Tibial artery (tissue), 4 donors: ENCODE results near the gene ASB7.
"Not testable (repeated sequence)": the region's sequence is repeated elsewhere in the genome, so short reads cannot be mapped to it uniquely, and the experiment has no call there.

ENCODE experiments used
- DNase-seq, 2 donors: peaks; one replicate each; pipeline ENCODE4 v3.0.0-alpha.2; 2019
- H3K27ac ChIP-seq, 2 donors: fragments of 200-600 bp; sonication (generic) in 1 of 2; 1 replicate in 1 of 2; 2 replicates in 1 of 2; pipeline ENCODE4 v1.5.1; 2018 to 2019; ENCODE audit warnings: mild to moderate bottlenecking in 1 of 2
- H3K27me3 ChIP-seq, 2 donors: fragments of 200-600 bp; sonication (generic) in 1 of 2; one replicate each; pipeline versions ENCODE4 v1.5.1 to v1.6.0; 2016 to 2019
- H3K36me3 ChIP-seq, 3 donors: fragments of 200-600 bp; sonication (generic) in 2 of 3; one replicate each; pipeline ENCODE4 v1.5.1; 2016 to 2019; ENCODE audit warnings: mild to moderate bottlenecking in 2 of 3
- H3K4me1 ChIP-seq, 4 donors: fragments of 200-600 bp; sonication (generic) in 2 of 4; 1 replicate in 3 of 4; 2 replicates in 1 of 4; pipeline ENCODE4 v1.5.1; 2016 to 2019
- H3K4me3 ChIP-seq, 2 donors: fragments of 200-600 bp; sonication (generic) in 1 of 2; 1 replicate in 1 of 2; 2 replicates in 1 of 2; pipeline ENCODE4 v1.5.1; 2018 to 2019; ENCODE audit warnings: mild to moderate bottlenecking in 2 of 2
- H3K9me3 ChIP-seq, 3 donors: fragments of 200-600 bp; sonication (generic) in 1 of 3; one replicate each; pipeline ENCODE4 v1.5.1; 2016 to 2019
- intact Hi-C: fragments of 100-400 bp; cut with DNase I; formaldehyde crosslinking; loops from one replicate; pipeline ENCODE4 v1.15.0; 2023; ENCODE audit warnings: low total_unique reads
- TF ChIP-seq, protein P1 (sequence below), 2 experiments: fragments of 200-600 bp in 1 of 2; fragments of 450-650 bp in 1 of 2; IDR thresholded peaks; one replicate each; pipeline ENCODE4 v1.5.1; 2017 to 2019; ENCODE audit warnings: antibody characterized with exemption in 2 of 2, mild to moderate bottlenecking in 1 of 2, moderate library complexity in 1 of 2

The ASB7 gene

DNA sequence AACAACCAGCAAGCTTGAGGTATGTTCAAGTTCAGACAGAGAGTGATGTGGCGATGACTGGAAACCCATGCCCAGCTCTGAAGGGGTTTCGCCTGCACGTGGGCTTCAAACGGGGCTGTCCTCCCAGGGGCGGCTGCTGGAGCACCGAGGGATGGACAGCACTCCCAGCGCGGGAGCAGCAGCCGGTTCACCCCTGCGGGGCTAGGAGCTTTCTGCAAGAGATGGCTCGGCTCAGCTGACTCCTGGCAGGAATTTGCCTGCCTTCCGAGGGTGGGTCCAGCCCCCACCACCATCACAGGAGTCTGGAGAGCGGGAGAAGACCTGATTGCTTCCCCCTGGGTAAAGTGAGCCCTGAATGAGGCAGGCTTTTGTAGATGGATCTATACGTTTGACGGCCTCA, 66.9 kb downstream of the ASB7 start:
- Histone ChIP-seq H3K36me3 (no peaks in the 10 kb centered on the region), H3K4me1 (no peaks in the 10 kb centered on the region), H3K27ac (no peak overlapping the region), H3K27me3 (no peaks in the 10 kb centered on the region), H3K4me3 (no peak overlapping the region), H3K9me3 (no peaks in the 10 kb centered on the region)
- intact Hi-C loops = no loop called here
- TF ChIP-seq, protein P1, sequence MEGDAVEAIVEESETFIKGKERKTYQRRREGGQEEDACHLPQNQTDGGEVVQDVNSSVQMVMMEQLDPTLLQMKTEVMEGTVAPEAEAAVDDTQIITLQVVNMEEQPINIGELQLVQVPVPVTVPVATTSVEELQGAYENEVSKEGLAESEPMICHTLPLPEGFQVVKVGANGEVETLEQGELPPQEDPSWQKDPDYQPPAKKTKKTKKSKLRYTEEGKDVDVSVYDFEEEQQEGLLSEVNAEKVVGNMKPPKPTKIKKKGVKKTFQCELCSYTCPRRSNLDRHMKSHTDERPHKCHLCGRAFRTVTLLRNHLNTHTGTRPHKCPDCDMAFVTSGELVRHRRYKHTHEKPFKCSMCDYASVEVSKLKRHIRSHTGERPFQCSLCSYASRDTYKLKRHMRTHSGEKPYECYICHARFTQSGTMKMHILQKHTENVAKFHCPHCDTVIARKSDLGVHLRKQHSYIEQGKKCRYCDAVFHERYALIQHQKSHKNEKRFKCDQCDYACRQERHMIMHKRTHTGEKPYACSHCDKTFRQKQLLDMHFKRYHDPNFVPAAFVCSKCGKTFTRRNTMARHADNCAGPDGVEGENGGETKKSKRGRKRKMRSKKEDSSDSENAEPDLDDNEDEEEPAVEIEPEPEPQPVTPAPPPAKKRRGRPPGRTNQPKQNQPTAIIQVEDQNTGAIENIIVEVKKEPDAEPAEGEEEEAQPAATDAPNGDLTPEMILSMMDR (IDR thresholded peaks at IDR 0.05) = no peak
- DNase-seq = peak in 1 of 2 donors; percentile 54

GRCh38 chr15:100670505-100671021, 68.2 kb downstream of the ASB7 start:
- H3K4me3 ChIP-seq = no peak overlapping the region
- no peaks in the 10 kb centered on the region for H3K36me3 ChIP-seq
- intact Hi-C loops = no loop called here
- H3K9me3 ChIP-seq = no peaks in the 10 kb centered on the region
- TF ChIP-seq, protein P1 (IDR thresholded peaks at IDR 0.05) = no peak
- H3K27ac ChIP-seq = no peak overlapping the region
- H3K27me3 ChIP-seq = no peaks in the 10 kb centered on the region
- no peak for DNase-seq
- no peaks in the 10 kb centered on the region for H3K4me1 ChIP-seq

- H3K4me1 ChIP-seq = no peaks in the 10 kb centered on the region
- intact Hi-C loops = no loop called here
- H3K27ac ChIP-seq = no peak overlapping the region
- H3K4me3 ChIP-seq = no peak overlapping the region
- no peaks in the 10 kb centered on the region for H3K36me3 ChIP-seq
- no peaks in the 10 kb centered on the region for H3K27me3 ChIP-seq
- DNase-seq = peak in 1 of 2 donors; percentile 35
- TF ChIP-seq, protein P1 (IDR thresholded peaks at IDR 0.05) = no peak
- no peaks in the 10 kb centered on the region for H3K9me3 ChIP-seq
These were observed 68.8 kb downstream of the ASB7 start for GRCh38 chr15:100671124-100671680.

DNA sequence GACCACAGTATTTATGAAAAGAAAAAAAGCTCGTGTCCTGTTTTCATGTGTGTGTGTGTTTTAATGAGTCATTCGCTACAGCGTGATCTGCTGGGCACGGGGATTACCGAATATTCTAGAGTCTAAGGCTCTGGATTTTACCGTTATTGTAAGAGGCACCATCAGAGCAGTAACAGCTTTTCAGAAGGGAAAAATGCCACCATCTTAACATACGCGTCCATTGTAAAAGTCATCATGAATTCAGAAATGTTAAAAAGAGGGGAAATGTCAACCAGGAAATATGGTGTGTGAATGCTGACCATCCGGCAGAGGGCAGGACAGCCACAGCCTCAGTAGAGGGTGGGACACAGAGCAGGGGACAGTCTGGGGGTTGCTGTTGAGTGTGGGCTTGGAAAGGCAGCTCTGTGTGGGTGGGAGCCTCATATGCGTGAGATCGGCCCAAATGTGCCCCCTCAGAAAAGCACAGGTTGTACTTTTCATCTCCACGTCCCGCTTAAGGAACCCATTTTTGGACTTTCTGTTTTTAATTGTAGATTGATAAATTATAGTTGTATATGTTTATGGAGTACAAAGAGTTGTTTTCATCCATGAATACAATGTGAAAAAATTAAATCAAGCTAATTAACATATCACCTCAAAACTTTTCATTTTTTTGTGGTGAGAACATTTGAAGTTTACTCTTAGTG, 69.6 kb downstream of the ASB7 start:
- Histone ChIP-seq H3K27ac (no peak overlapping the region), H3K36me3 (no peaks in the 10 kb centered on the region), H3K27me3 (no peaks in the 10 kb centered on the region), H3K4me3 (no peak overlapping the region), H3K9me3 (no peaks in the 10 kb centered on the region), H3K4me1 (no peaks in the 10 kb centered on the region)
- intact Hi-C loops = no loop called here
- TF ChIP-seq, protein P1 (IDR thresholded peaks at IDR 0.05) = peak; percentile 19 to 38
- peak in 1 of 2 donors; percentile 48 for DNase-seq

DNA sequence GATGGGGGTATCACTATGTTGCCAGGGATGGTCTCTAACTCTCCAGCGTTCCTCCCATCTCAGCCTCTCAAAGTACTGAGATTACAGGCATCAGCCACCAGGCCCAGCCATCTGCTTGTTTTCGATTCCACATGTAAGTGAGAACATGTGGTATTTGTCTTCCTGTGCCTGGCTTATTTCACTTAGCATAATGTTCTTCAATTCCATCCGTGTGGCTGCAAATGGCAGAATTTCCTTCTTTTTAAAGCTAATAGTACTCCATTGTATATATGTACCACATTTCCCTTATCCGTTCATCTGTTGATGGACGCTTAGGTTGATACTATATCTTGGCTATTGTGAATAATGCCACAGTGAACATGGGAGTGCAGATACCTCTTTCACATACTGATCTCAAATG, 70.6 kb downstream of the ASB7 start:
- intact Hi-C loops = no loop called here
- DNase-seq = no peak
- Histone ChIP-seq H3K4me1 (no peaks in the 10 kb centered on the region), H3K27me3 (no peaks in the 10 kb centered on the region), H3K27ac (no peak overlapping the region), H3K9me3 (no peaks in the 10 kb centered on the region), H3K4me3 (no peak overlapping the region), H3K36me3 (no peaks in the 10 kb centered on the region)
- TF ChIP-seq, protein P1 (IDR thresholded peaks at IDR 0.05) = no peak

DNA sequence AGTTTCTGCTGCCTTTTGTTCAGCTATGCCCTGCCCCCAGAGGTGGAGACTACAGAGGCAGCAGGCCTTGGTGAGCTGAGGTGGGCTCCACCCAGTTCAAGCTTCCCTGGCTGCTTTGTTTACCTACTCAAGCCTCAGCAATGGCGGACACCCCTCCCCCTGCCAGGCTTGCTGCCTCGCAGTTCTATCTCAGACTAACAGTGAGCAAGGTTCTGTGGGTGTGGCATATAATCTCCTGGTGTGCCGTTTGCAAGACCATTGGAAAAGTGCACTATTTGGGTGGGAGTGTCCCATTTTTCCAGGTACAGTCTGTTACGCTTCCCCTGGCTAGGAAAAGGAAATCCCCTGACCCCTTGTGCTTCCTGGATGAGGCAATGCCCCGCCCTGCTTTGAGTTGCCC, 76.8 kb downstream of the ASB7 start:
- H3K27ac ChIP-seq, H3K4me3 ChIP-seq, H3K4me1 ChIP-seq, H3K36me3 ChIP-seq, H3K9me3 ChIP-seq, H3K27me3 ChIP-seq, intact Hi-C loops: not testable (repeated sequence)
- peak in 1 of 2 donors; percentile 32 for DNase-seq
